WTC11 (cell line): ENCODE measurements around the gene RPS6KA6. TPM values are rescaled to one million over a fixed set of nuclear protein-coding genes. Genes with fewer than 3 reads are reported as not detected.

Experiments
- ATAC-seq: fragments of 200-7000 bp; cut with Tn5 transposase; 2 replicates; pipeline ENCODE4 v1.10.0; 2021; ENCODE audit warnings: mild to moderate bottlenecking, moderate library complexity
- CTCF ChIA-PET: fragments of 300-600 bp; sonication (Branson Sonifier 250); formaldehyde crosslinking; loops from one replicate; lab custom pipeline; 2021; ENCODE audit warnings: antibody characterized with exemption; lab: Charles Lee
- POLR2A ChIA-PET: fragments of 350-600 bp; sonication (Branson Sonifier 250); formaldehyde crosslinking; loops from one replicate; lab custom pipeline; 2021; ENCODE audit warnings: antibody characterized with exemption; lab: Charles Lee
- DNase-seq: peaks from one replicate; pipeline ENCODE4 v3.0.0; 2021; ENCODE audit warnings: low spot score
- H3K27ac Mint-ChIP-seq: 2 replicates; pipeline ENCODE4 v1.8.0; 2021; ENCODE audit warnings: mixed read lengths
- H3K27me3 Mint-ChIP-seq: 2 replicates; pipeline ENCODE4 v1.8.0; 2021; ENCODE audit warnings: low read depth, mild to moderate bottlenecking, moderate library complexity, mixed read lengths
- H3K36me3 Mint-ChIP-seq: 2 replicates; pipeline ENCODE4 v1.8.0; 2021; ENCODE audit warnings: mixed read lengths
- H3K4me1 Mint-ChIP-seq: 2 replicates; pipeline ENCODE4 v1.8.0; 2022; ENCODE audit warnings: mixed read lengths
- H3K4me3 Mint-ChIP-seq: 2 replicates; pipeline ENCODE4 v1.8.0; 2021; ENCODE audit warnings: mild to moderate bottlenecking, moderate library complexity, mixed read lengths
- H3K9me3 Mint-ChIP-seq: 2 replicates; pipeline ENCODE4 v1.8.0; 2021; ENCODE audit warnings: mixed read lengths
- ATF6 ChIP-seq: sonication (generic); formaldehyde crosslinking; IDR thresholded peaks from 2 replicates; pipeline ENCODE4 v1.8.1; 2023; ENCODE audit warnings: mild to moderate bottlenecking, missing genetic modification reagents
- CBFB ChIP-seq: sonication (generic); formaldehyde crosslinking; IDR thresholded peaks from 2 replicates; pipeline ENCODE4 v1.8.1; 2022; ENCODE audit warnings: mild to moderate bottlenecking, low read depth, missing genetic modification reagents
- ESRRA ChIP-seq: sonication (generic); formaldehyde crosslinking; IDR thresholded peaks from 2 replicates; pipeline ENCODE4 v1.8.1; 2022; ENCODE audit warnings: mild to moderate bottlenecking, missing genetic modification reagents, borderline replicate concordance
- FOXJ3 ChIP-seq: sonication (generic); formaldehyde crosslinking; IDR thresholded peaks from 2 replicates; pipeline ENCODE4 v1.9.0; 2021; ENCODE audit warnings: missing genetic modification reagents, mild to moderate bottlenecking, borderline replicate concordance
- HMGA2 ChIP-seq: fragments of 250-450 bp; sonication (Bioruptor Pico); IDR thresholded peaks from 2 replicates; pipeline ENCODE4 v1.4.0; 2021; ENCODE audit warnings: mild to moderate bottlenecking, moderate library complexity
- IRF1 ChIP-seq: sonication (generic); formaldehyde crosslinking; IDR thresholded peaks from 2 replicates; pipeline ENCODE4 v1.8.0; 2023; ENCODE audit warnings: missing genetic modification reagents
- IRF2 ChIP-seq: sonication (generic); formaldehyde crosslinking; IDR thresholded peaks from 2 replicates; pipeline ENCODE4 v1.8.0; 2022; ENCODE audit warnings: low read depth, missing genetic modification reagents, borderline replicate concordance
- MYBL2 ChIP-seq: sonication (generic); formaldehyde crosslinking; IDR thresholded peaks from 2 replicates; pipeline ENCODE4 v1.8.1; 2023; ENCODE audit warnings: mild to moderate bottlenecking, moderate library complexity, missing genetic modification reagents
- NFATC4 ChIP-seq: fragments of 250-450 bp; sonication (Bioruptor Pico); IDR thresholded peaks from 2 replicates; pipeline ENCODE4 v1.9.0; 2021; ENCODE audit warnings: mild to moderate bottlenecking
- NFYB ChIP-seq: sonication (generic); formaldehyde crosslinking; conservative IDR thresholded peaks from 2 replicates; pipeline ENCODE4 v1.8.0; 2022; ENCODE audit warnings: low read depth, missing genetic modification reagents
- NR2C2 ChIP-seq: sonication (generic); formaldehyde crosslinking; IDR thresholded peaks from 2 replicates; pipeline ENCODE4 v1.8.0; 2022; ENCODE audit warnings: mild to moderate bottlenecking, missing genetic modification reagents
- RORB ChIP-seq: fragments of 250-450 bp; sonication (Bioruptor Pico); IDR thresholded peaks from 2 replicates; pipeline ENCODE4 v1.9.0; 2021; ENCODE audit warnings: mild to moderate bottlenecking
- SP1 ChIP-seq: sonication (generic); formaldehyde crosslinking; conservative IDR thresholded peaks from 2 replicates; pipeline ENCODE4 v1.8.1; 2022; ENCODE audit warnings: missing genetic modification reagents
- TEAD4 ChIP-seq: sonication (generic); formaldehyde crosslinking; IDR thresholded peaks from 2 replicates; pipeline ENCODE4 v1.8.0; 2022; ENCODE audit warnings: mild to moderate bottlenecking, missing genetic modification reagents
- TP53 ChIP-seq: sonication (generic); formaldehyde crosslinking; IDR thresholded peaks from 2 replicates; pipeline ENCODE4 v1.8.1; 2023; ENCODE audit warnings: mild to moderate bottlenecking, missing genetic modification reagents
- USF2 ChIP-seq: sonication (generic); formaldehyde crosslinking; IDR thresholded peaks from 2 replicates; pipeline ENCODE4 v1.8.1; 2023; ENCODE audit warnings: mild to moderate bottlenecking, missing genetic modification reagents, moderate library complexity
- ZNF121 ChIP-seq: sonication (generic); formaldehyde crosslinking; IDR thresholded peaks from 2 replicates; pipeline ENCODE4 v1.8.0; 2023; ENCODE audit warnings: missing genetic modification reagents
- ZNF219 ChIP-seq: sonication (generic); formaldehyde crosslinking; IDR thresholded peaks from 2 replicates; pipeline ENCODE4 v1.8.0; 2023; ENCODE audit warnings: missing genetic modification reagents, mild to moderate bottlenecking, borderline replicate concordance
- ZNF425 ChIP-seq: fragments of 250-450 bp; sonication (Bioruptor Pico); conservative IDR thresholded peaks from 2 replicates; pipeline ENCODE4 v1.9.0; 2021; ENCODE audit warnings: mild to moderate bottlenecking
- total RNA-seq: library from RNA; stranded (reverse); gene quantifications from 3 replicates; pipeline ENCODE4 v1.2.3, GENCODE V29; 2021
- TF ChIP-seq, protein P1 (sequence below): fragments of 200-600 bp; IDR thresholded peaks from 2 replicates; pipeline ENCODE4 v1.8.0; 2022; ENCODE audit warnings: antibody characterized with exemption
- TF ChIP-seq, protein P2 (sequence below): sonication (generic); formaldehyde crosslinking; conservative IDR thresholded peaks from 2 replicates; pipeline ENCODE4 v1.8.1; 2022; ENCODE audit warnings: mild to moderate bottlenecking, missing genetic modification reagents
- TF ChIP-seq, protein P3 (sequence below): sonication (generic); formaldehyde crosslinking; conservative IDR thresholded peaks from 2 replicates; pipeline ENCODE4 v1.8.1; 2023; ENCODE audit warnings: mild to moderate bottlenecking, low read depth, missing genetic modification reagents, moderate library complexity

Gene RPS6KA6
- total RNA-seq, 1 experiment from 2014 or later, result 13.3 TPM

- no peaks in the 10 kb centered on the region for H3K27me3 Mint-ChIP-seq
- H3K9me3 Mint-ChIP-seq, result peaks cover 3% of the 10 kb centered on the region; the same call in 1 of the 2 replicates
- TF ChIP-seq USF2 (CRISPR knock-in tag) (no peak), NR2C2 (CRISPR knock-in tag) (no peak), NFATC4 (CRISPR knock-in tag) (no peak), ATF6 (CRISPR knock-in tag) (no peak), CBFB (CRISPR knock-in tag) (no peak)
- TF ChIP-seq, protein P1, sequence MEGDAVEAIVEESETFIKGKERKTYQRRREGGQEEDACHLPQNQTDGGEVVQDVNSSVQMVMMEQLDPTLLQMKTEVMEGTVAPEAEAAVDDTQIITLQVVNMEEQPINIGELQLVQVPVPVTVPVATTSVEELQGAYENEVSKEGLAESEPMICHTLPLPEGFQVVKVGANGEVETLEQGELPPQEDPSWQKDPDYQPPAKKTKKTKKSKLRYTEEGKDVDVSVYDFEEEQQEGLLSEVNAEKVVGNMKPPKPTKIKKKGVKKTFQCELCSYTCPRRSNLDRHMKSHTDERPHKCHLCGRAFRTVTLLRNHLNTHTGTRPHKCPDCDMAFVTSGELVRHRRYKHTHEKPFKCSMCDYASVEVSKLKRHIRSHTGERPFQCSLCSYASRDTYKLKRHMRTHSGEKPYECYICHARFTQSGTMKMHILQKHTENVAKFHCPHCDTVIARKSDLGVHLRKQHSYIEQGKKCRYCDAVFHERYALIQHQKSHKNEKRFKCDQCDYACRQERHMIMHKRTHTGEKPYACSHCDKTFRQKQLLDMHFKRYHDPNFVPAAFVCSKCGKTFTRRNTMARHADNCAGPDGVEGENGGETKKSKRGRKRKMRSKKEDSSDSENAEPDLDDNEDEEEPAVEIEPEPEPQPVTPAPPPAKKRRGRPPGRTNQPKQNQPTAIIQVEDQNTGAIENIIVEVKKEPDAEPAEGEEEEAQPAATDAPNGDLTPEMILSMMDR, result no peak
- TF ChIP-seq, protein P2, sequence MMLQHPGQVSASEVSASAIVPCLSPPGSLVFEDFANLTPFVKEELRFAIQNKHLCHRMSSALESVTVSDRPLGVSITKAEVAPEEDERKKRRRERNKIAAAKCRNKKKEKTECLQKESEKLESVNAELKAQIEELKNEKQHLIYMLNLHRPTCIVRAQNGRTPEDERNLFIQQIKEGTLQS, result no peak
- DNase-seq (no peak), ATAC-seq (no peak)
- no peak overlapping the region for H3K4me3 Mint-ChIP-seq
- ChIA-PET POLR2A (no interaction called here), CTCF (no interaction called here)
- H3K36me3 Mint-ChIP-seq, result no peaks in the 10 kb centered on the region
- no peak overlapping the region for H3K27ac Mint-ChIP-seq
- H3K4me1 Mint-ChIP-seq, result peaks cover 5% of the 10 kb centered on the region; the same call in 1 of the 2 replicates
Measured at GRCh38 chrX:84199688-84200087, 11.7 kb upstream of the RPS6KA6 start.

- POLR2A ChIA-PET, result no interaction called here
- DNase-seq (no peak), ATAC-seq (no peak)
- TF ChIP-seq MYBL2 (CRISPR knock-in tag) (no peak), ZNF121 (CRISPR knock-in tag) (no peak), NFYB (CRISPR knock-in tag) (no peak), CBFB (CRISPR knock-in tag) (no peak), ZNF219 (CRISPR knock-in tag) (no peak), RORB (no peak), IRF2 (CRISPR knock-in tag) (no peak), IRF1 (no peak), SP1 (CRISPR knock-in tag) (no peak), FOXJ3 (CRISPR knock-in tag) (no peak), TP53 (CRISPR knock-in tag) (no peak), ZNF425 (CRISPR knock-in tag) (no peak), HMGA2 (CRISPR knock-in tag) (no peak), ESRRA (CRISPR knock-in tag) (no peak), TEAD4 (no peak)
- TF ChIP-seq, protein P3, sequence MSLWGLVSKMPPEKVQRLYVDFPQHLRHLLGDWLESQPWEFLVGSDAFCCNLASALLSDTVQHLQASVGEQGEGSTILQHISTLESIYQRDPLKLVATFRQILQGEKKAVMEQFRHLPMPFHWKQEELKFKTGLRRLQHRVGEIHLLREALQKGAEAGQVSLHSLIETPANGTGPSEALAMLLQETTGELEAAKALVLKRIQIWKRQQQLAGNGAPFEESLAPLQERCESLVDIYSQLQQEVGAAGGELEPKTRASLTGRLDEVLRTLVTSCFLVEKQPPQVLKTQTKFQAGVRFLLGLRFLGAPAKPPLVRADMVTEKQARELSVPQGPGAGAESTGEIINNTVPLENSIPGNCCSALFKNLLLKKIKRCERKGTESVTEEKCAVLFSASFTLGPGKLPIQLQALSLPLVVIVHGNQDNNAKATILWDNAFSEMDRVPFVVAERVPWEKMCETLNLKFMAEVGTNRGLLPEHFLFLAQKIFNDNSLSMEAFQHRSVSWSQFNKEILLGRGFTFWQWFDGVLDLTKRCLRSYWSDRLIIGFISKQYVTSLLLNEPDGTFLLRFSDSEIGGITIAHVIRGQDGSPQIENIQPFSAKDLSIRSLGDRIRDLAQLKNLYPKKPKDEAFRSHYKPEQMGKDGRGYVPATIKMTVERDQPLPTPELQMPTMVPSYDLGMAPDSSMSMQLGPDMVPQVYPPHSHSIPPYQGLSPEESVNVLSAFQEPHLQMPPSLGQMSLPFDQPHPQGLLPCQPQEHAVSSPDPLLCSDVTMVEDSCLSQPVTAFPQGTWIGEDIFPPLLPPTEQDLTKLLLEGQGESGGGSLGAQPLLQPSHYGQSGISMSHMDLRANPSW (CRISPR knock-in tag), result no peak
- TF ChIP-seq, protein P2, result no peak
- TF ChIP-seq, protein P1, result no peak
- Mint-ChIP-seq H3K4me1 (peaks cover 5% of the 10 kb centered on the region; the same call in 1 of the 2 replicates), H3K9me3 (peaks cover 3% of the 10 kb centered on the region; the same call in 1 of the 2 replicates), H3K27me3 (no peaks in the 10 kb centered on the region), H3K36me3 (no peaks in the 10 kb centered on the region), H3K27ac (no peak overlapping the region), H3K4me3 (no peak overlapping the region)
- CTCF ChIA-PET, result no interaction called here
Measured at GRCh38 chrX:84197550-84197949, 9.6 kb upstream of the RPS6KA6 start.
